Spleen (tissue), 11 donors: ENCODE measurements around the gene KRT79. TPM values are rescaled to one million over a fixed set of nuclear protein-coding genes. Genes with fewer than 3 reads are reported as not detected.

Source experiments
- DNase-seq: peaks from one replicate; pipeline ENCODE4 v3.0.0-alpha.2; 2020
- H3K27ac ChIP-seq, 8 donors: fragments of 200-600 bp; sonication (generic) in 7 of 8; 1 replicate in 4 of 8; 2 replicates in 4 of 8; pipeline versions ENCODE4 v1.5.0 to v1.8.0; 2016 to 2021; ENCODE audit warnings: inconsistent platforms in 4 of 8, mild to moderate bottlenecking in 4 of 8, moderate library complexity in 1 of 8
- H3K27me3 ChIP-seq, 7 donors: fragments of 200-600 bp; sonication (generic) in 6 of 7; replicated peaks in 1 of 7; 1 replicate in 4 of 7; 2 replicates in 3 of 7; pipeline versions ENCODE4 v1.5.0 to v1.8.0; 2016 to 2021; ENCODE audit warnings: inconsistent platforms in 3 of 7, mild to moderate bottlenecking in 1 of 7
- H3K36me3 ChIP-seq, 6 donors: fragments of 200-600 bp; sonication (generic) in 5 of 6; 1 replicate in 4 of 6; 2 replicates in 2 of 6; pipeline versions ENCODE4 v1.5.0 to v1.8.0; 2016 to 2021; ENCODE audit warnings: inconsistent platforms in 2 of 6
- H3K4me1 ChIP-seq, 6 donors: fragments of 200-600 bp; sonication (generic) in 5 of 6; 1 replicate in 3 of 6; 2 replicates in 3 of 6; pipeline versions ENCODE4 v1.5.0 to v1.8.0; 2016 to 2021; ENCODE audit warnings: inconsistent platforms in 3 of 6
- H3K4me3 ChIP-seq, 8 donors: fragments of 200-600 bp; sonication (generic) in 7 of 8; 1 replicate in 4 of 8; 2 replicates in 4 of 8; pipeline versions ENCODE4 v1.5.0 to v1.8.0; 2016 to 2021; ENCODE audit warnings: inconsistent platforms in 4 of 8, mild to moderate bottlenecking in 4 of 8, moderate library complexity in 2 of 8
- H3K9me3 ChIP-seq, 8 donors: fragments of 200-600 bp; sonication (generic) in 7 of 8; 1 replicate in 4 of 8; 2 replicates in 4 of 8; pipeline versions ENCODE4 v1.5.0 to v1.8.0; 2016 to 2021; ENCODE audit warnings: inconsistent platforms in 4 of 8
- POLR2A ChIP-seq, 3 donors: fragments of 450-650 bp; IDR thresholded peaks; one replicate each; pipeline ENCODE4 v1.5.1; 2017; ENCODE audit warnings: antibody characterized with exemption in 3 of 3, mild to moderate bottlenecking in 1 of 3
- POLR2AphosphoS5 ChIP-seq, 3 donors: sonication (generic); formaldehyde crosslinking; IDR thresholded peaks; one replicate each; pipeline ENCODE4 v1.5.1; 2017; ENCODE audit warnings: antibody characterized with exemption in 3 of 3
- WGBS, 5 donors: extraction: QIAGEN DNeasy Blood & Tissue Kit in 3 of 5; methylation state at CpG; one replicate each; pipeline versions ENCODE4 v1.1.5 to v1.1.7; 2013 to 2018; 5-methylcytosine and 5-hydroxymethylcytosine counted together
- intact Hi-C: fragments of 100-400 bp; cut with DNase I; formaldehyde crosslinking; loops from one replicate; pipeline ENCODE4 v1.15.0; 2023; ENCODE audit warnings: low total_unique reads
- polyA plus RNA-seq, 3 donors: library from polyadenylated mRNA; stranded (reverse); fragments of 200-250 nt; gene quantifications; one replicate each; pipeline ENCODE4 v1.2.1, GENCODE V29; 2013
- total RNA-seq, 7 donors: library from RNA; depleted of rRNA in 3 of 7; stranded (reverse); fragments of >200 nt in 3 of 7; fragmentation: NEBNext Ultra II Directional in 4 of 7; extraction: Animal tissue kit (Norgen Biotek cat#: 25700) in 4 of 7; gene quantifications; one replicate each; pipeline versions ENCODE4 v1.1.0 to v1.2.1, GENCODE V29; 2016 to 2021
- TF ChIP-seq, protein P1 (sequence below), 11 experiments: fragments of 200-600 bp in 7 of 11; fragments of 450-650 bp in 4 of 11; sonication (generic) in 4 of 11; IDR thresholded peaks in 8 of 11; conservative IDR thresholded peaks in 3 of 11; 1 replicate in 7 of 11; 2 replicates in 4 of 11; pipeline versions ENCODE4 v1.4.0 to v1.8.0; 2016 to 2021; ENCODE audit warnings: antibody characterized with exemption in 11 of 11, inconsistent platforms in 4 of 11, mild to moderate bottlenecking in 1 of 11
- donor health status: healthy with polysubstance abuse.
- donor health status: DM: no; HTN: no; CAD: no; lungs with moderate emphysema.
- donor health status: DM: no; HTN: no; CAD: no.
- donor health status: Bipolar disorder and iron deficiency.
- donor health status: healthy.
- donor health status: DM: no; HTN: no; CAD: no.
- donor health status: DM: yes; HTN: yes; CAD: no.

The KRT79 gene
- total and polyA plus RNA-seq, 10 donors = 0.15 to 0.37 (median 0.19) TPM; not detected in 7

DNA sequence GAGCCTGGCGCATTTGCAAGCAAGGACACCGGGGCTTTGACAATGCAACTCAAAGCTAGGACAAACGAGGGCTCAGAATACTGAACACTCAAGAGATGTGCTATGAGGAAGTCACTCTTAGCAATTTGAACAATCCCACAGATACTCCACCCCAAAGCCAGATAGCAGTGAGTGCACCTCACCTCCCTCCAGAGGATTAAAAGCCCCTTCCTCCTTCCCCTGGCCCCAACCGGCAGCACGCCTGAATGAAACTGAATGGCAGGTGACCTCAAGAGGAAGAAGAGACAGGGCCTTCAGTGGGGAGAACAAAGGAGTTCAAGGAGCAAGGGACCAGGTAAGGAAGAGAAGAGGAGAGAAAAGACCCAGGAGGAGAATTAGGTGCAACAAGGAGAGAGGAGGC, 16.6 kb upstream of the KRT79 start:
- TF ChIP-seq POLR2A (IDR thresholded peaks at IDR 0.05) = no peak
- no peak for TF ChIP-seq POLR2AphosphoS5 (IDR thresholded peaks at IDR 0.05)
- TF ChIP-seq, protein P1, sequence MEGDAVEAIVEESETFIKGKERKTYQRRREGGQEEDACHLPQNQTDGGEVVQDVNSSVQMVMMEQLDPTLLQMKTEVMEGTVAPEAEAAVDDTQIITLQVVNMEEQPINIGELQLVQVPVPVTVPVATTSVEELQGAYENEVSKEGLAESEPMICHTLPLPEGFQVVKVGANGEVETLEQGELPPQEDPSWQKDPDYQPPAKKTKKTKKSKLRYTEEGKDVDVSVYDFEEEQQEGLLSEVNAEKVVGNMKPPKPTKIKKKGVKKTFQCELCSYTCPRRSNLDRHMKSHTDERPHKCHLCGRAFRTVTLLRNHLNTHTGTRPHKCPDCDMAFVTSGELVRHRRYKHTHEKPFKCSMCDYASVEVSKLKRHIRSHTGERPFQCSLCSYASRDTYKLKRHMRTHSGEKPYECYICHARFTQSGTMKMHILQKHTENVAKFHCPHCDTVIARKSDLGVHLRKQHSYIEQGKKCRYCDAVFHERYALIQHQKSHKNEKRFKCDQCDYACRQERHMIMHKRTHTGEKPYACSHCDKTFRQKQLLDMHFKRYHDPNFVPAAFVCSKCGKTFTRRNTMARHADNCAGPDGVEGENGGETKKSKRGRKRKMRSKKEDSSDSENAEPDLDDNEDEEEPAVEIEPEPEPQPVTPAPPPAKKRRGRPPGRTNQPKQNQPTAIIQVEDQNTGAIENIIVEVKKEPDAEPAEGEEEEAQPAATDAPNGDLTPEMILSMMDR (IDR thresholded peaks at IDR 0.05 in 8 of 11, conservative IDR thresholded peaks at IDR 0.05 in 3 of 11) = no peak
- intact Hi-C loops = no loop called here
- no peaks in the 10 kb centered on the region for H3K9me3 ChIP-seq
- 66 to 81% (median 68%) methylated on average over 5 of the region's 5 CpGs for WGBS, 5 donors
- no peaks in the 10 kb centered on the region for H3K4me1 ChIP-seq
- peak; percentile 13 for DNase-seq
- peaks cover 0 to 27% (median 0%) of the 10 kb centered on the region in 7 donors for H3K27me3 ChIP-seq
- no peak overlapping the region for H3K4me3 ChIP-seq
- no peaks in the 10 kb centered on the region for H3K36me3 ChIP-seq
- H3K27ac ChIP-seq = no peak overlapping the region

DNA sequence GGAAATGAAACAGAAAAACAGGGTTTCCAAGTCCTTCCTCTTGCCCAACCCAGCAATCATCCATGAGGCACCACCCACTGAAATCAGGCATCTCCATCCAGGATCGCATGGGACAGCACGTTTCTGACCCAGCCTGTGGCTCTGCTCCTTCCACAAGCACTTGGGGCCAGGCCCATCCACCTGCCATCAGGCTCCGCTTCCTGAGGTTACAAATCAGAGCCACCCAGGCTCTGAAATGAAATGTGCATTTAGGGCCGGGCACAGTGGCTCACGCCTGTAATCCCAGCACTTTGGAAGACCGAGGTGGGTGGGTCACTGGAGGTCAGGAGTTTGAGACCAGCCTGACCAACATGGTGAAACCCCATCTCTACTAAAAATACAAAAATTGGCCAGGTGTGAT, 15.4 kb upstream of the KRT79 start:
- Histone ChIP-seq H3K27me3 (peaks cover 0 to 27% (median 0%) of the 10 kb centered on the region in 7 donors), H3K4me3 (no peak overlapping the region), H3K9me3 (no peaks in the 10 kb centered on the region), H3K36me3 (no peaks in the 10 kb centered on the region), H3K27ac (no peak overlapping the region), H3K4me1 (no peaks in the 10 kb centered on the region)
- intact Hi-C loops = no loop called here
- 77 to 91% (median 85%) methylated on average over 5 to 6 of the region's 6 CpGs for WGBS, 5 donors
- DNase-seq = peak; percentile 51
- TF ChIP-seq POLR2AphosphoS5 (IDR thresholded peaks at IDR 0.05) (no peak), POLR2A (IDR thresholded peaks at IDR 0.05) (no peak)
- TF ChIP-seq, protein P1 (IDR thresholded peaks at IDR 0.05 in 8 of 11, conservative IDR thresholded peaks at IDR 0.05 in 3 of 11) = no peak

DNA sequence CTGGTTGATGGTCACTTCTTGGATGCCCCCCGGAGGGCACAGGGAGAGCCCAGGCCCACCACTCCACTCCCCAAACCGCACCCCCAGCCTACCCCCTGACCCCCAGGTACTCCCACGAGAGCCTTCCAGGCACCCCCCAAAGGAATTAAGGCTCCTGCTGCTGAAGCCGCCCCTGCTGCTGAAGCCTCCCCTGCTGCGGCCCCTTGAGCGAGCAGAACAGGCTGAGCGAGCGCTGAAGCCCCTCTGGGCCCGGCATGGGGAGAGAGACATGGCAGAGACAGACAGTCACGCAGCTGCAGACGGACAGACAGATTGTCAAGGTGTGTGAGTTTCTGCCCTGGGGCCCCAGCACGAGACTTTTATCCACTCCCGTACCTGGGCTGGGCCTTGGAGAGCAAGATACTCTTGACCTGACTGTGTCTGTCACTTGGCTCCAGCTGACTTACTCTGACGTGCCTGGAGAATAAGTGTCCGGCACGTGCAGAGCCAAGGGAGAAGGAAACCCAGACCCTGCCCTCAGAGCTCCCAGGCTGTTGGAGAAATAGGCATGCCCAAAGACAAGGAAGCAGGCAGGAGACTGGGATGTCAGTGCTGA, 14.6 kb upstream of the KRT79 start, which contains the start of gene KRT78:
KRT78 (minus strand) TSS at position 334 of the 595 bp plus-strand sequence; CDS start at position 270, 64 bp downstream.
- 77 to 89% (median 85%) methylated on average over 6 to 16 of the region's 16 CpGs for WGBS, 5 donors
- H3K27me3 ChIP-seq = peaks cover 0 to 27% (median 0%) of the 10 kb centered on the region in 7 donors
- intact Hi-C loops = no loop called here

More for the DNA sequence above, 14.6 kb upstream of the KRT79 start, which contains the start of gene KRT78:
- H3K4me3 ChIP-seq = no peak within 1 kb of the TSS
- H3K27ac ChIP-seq = no peak within 1 kb of the TSS
- no peaks in the 10 kb centered on the region for H3K4me1 ChIP-seq
- no peaks in the 10 kb centered on the region for H3K9me3 ChIP-seq
- H3K36me3 ChIP-seq = no peaks in the 10 kb centered on the region
- peak; percentile 50 for DNase-seq
- no peak for TF ChIP-seq POLR2AphosphoS5 (IDR thresholded peaks at IDR 0.05)
- TF ChIP-seq, protein P1 (IDR thresholded peaks at IDR 0.05 in 8 of 11, conservative IDR thresholded peaks at IDR 0.05 in 3 of 11) = no peak
- no peak for TF ChIP-seq POLR2A (IDR thresholded peaks at IDR 0.05)
